HL-60 (cell line): ENCODE data around the gene IL17RD.

ENCODE experiments used
- DNase-seq, 2 experiments: peaks; one replicate each; pipeline ENCODE4 v3.0.0-alpha.2; 2010 to 2020; ENCODE audit warnings: low read depth in 1 of 2, low spot score in 1 of 2
- H3K27ac ChIP-seq: fragments of 250-450 bp; sonication (Bioruptor Pico); replicated peaks from 2 replicates; pipeline ENCODE4 v1.5.1; 2020; ENCODE audit warnings: mild to moderate bottlenecking, moderate library complexity
- H3K27me3 ChIP-seq: fragments of 250-450 bp; sonication (Bioruptor Pico); 2 replicates; pipeline ENCODE4 v1.5.1; 2021; ENCODE audit warnings: mild to moderate bottlenecking, moderate library complexity; ENCODE audit not compliant: insufficient read depth, poor library complexity, severe bottlenecking
- H3K4me3 ChIP-seq: replicated peaks from 2 replicates; pipeline ENCODE4 v1.5.1; 2011; ENCODE audit warnings: mild to moderate bottlenecking, control low read depth, low read length; ENCODE audit not compliant: insufficient read depth
- GABPA ChIP-seq: IDR thresholded peaks from 2 replicates; pipeline ENCODE4 v1.6.1; 2012; ENCODE audit warnings: low read depth
- POLR2AphosphoS5 ChIP-seq: IDR thresholded peaks from 2 replicates; pipeline ENCODE4 v1.6.1; 2012; ENCODE audit warnings: low read depth
- SPI1 ChIP-seq: IDR thresholded peaks from 2 replicates; pipeline ENCODE4 v1.6.1; 2012; ENCODE audit warnings: low read depth, mild to moderate bottlenecking, borderline replicate concordance
- TF ChIP-seq, protein P1 (sequence below): IDR thresholded peaks from one replicate; pipeline ENCODE4 v1.5.1; 2011; ENCODE audit warnings: low read length, control low read depth, inconsistent platforms; ENCODE audit not compliant: insufficient read depth
- TF ChIP-seq, protein P2 (sequence below): IDR thresholded peaks from 2 replicates; pipeline ENCODE4 v1.6.1; 2012; ENCODE audit warnings: low read depth; ENCODE audit not compliant: insufficient replicate concordance

Gene IL17RD

DNA sequence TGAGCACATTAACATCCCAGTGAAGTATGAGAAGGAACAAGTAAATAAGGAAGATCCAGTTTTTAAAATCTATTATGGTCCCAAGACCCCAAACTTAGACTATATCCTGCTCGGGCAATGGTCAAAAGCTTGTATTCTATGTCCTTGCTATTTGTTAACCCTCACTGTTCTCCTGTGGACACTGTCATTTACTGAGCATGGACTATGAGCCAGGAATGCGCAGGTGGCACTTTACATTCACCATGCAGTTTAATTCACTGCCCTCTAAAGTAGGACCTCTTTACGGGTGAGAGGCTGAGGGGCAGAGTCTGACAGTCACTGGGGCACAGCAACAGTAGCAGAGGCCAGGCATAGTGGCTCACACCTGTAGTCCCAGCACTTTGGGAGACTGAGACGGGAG, 76.1 kb downstream of the IL17RD start:
- Histone ChIP-seq H3K27ac (no peak overlapping the region), H3K27me3 (no peaks in the 10 kb centered on the region), H3K4me3 (no peak overlapping the region)
- DNase-seq: no peak
- TF ChIP-seq POLR2AphosphoS5 (no peak), GABPA (no peak), SPI1 (no peak)
- TF ChIP-seq, protein P1, sequence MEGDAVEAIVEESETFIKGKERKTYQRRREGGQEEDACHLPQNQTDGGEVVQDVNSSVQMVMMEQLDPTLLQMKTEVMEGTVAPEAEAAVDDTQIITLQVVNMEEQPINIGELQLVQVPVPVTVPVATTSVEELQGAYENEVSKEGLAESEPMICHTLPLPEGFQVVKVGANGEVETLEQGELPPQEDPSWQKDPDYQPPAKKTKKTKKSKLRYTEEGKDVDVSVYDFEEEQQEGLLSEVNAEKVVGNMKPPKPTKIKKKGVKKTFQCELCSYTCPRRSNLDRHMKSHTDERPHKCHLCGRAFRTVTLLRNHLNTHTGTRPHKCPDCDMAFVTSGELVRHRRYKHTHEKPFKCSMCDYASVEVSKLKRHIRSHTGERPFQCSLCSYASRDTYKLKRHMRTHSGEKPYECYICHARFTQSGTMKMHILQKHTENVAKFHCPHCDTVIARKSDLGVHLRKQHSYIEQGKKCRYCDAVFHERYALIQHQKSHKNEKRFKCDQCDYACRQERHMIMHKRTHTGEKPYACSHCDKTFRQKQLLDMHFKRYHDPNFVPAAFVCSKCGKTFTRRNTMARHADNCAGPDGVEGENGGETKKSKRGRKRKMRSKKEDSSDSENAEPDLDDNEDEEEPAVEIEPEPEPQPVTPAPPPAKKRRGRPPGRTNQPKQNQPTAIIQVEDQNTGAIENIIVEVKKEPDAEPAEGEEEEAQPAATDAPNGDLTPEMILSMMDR: no peak
- TF ChIP-seq, protein P2, sequence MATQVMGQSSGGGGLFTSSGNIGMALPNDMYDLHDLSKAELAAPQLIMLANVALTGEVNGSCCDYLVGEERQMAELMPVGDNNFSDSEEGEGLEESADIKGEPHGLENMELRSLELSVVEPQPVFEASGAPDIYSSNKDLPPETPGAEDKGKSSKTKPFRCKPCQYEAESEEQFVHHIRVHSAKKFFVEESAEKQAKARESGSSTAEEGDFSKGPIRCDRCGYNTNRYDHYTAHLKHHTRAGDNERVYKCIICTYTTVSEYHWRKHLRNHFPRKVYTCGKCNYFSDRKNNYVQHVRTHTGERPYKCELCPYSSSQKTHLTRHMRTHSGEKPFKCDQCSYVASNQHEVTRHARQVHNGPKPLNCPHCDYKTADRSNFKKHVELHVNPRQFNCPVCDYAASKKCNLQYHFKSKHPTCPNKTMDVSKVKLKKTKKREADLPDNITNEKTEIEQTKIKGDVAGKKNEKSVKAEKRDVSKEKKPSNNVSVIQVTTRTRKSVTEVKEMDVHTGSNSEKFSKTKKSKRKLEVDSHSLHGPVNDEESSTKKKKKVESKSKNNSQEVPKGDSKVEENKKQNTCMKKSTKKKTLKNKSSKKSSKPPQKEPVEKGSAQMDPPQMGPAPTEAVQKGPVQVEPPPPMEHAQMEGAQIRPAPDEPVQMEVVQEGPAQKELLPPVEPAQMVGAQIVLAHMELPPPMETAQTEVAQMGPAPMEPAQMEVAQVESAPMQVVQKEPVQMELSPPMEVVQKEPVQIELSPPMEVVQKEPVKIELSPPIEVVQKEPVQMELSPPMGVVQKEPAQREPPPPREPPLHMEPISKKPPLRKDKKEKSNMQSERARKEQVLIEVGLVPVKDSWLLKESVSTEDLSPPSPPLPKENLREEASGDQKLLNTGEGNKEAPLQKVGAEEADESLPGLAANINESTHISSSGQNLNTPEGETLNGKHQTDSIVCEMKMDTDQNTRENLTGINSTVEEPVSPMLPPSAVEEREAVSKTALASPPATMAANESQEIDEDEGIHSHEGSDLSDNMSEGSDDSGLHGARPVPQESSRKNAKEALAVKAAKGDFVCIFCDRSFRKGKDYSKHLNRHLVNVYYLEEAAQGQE: no peak

DNA sequence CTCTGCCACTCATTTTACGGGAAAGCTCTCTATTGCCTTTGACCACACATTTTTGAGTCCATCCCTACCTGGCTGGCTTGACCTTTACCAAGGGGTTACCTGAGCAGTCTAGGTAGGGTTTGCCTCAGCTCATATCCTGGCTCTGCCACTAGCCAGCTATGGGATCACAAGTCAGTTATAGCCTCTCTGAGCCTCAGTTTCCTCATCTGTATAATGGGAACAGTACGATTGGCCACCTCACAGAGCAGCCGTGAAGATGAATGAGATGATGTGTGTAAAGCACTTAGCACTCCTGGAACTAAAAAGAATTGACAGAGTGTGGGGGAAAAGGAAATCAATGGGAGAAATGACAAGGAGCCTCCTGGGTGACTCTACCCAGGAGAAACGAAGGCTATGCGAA, 76.7 kb downstream of the IL17RD start:
- Histone ChIP-seq H3K4me3 (no peak overlapping the region), H3K27ac (no peak overlapping the region), H3K27me3 (no peaks in the 10 kb centered on the region)
- DNase-seq: no peak
- no peak for TF ChIP-seq SPI1
- TF ChIP-seq, protein P2: no peak
- TF ChIP-seq, protein P1: no peak
- TF ChIP-seq POLR2AphosphoS5: no peak
- no peak for TF ChIP-seq GABPA

DNA sequence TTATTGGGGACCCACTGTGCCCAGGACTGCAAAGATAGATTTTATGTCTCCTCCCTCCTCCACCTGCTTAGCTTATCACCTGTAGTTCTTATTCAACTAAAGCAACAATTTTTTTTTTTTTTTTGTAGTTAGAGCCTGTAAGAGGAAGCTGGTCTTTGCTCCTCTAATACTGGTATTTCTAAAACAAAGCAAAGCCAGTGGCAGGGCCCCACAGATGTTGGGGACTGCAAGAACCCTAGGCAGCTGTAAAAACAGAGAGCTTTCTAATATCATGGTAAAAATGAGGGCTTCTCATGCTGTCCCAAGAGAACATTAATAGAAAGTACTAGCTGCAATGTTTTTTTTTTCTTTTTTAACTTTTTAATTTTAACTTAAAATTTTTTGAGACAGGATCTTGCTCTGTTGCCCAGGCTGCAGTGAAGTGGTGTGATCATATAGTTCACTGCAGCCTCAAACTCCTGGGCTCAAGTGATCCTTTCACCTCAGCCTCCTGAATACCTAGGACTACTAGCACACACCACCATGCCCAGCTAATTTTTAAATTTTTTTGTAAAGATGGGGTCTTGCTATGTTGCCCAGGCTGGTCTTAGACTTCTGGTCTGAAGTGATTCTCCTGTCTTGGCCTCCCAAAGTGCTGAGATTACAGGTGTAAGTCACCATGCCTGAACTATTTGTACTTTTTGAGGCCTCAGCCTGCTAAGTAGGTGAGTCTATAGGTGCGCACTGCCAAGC, 77.6 kb downstream of the IL17RD start:
- DNase-seq: no peak
- no peak for TF ChIP-seq GABPA
- TF ChIP-seq SPI1: no peak
- TF ChIP-seq, protein P1: no peak
- TF ChIP-seq POLR2AphosphoS5: no peak
- TF ChIP-seq, protein P2: no peak
- H3K27ac ChIP-seq: no peak overlapping the region
- H3K27me3 ChIP-seq: no peaks in the 10 kb centered on the region
- no peak overlapping the region for H3K4me3 ChIP-seq
